T-helper 17 cell (primary cell): ENCODE results near the gene PCDHB10. TPM values are rescaled to one million over a fixed set of nuclear protein-coding genes. Genes with fewer than 3 reads are reported as not detected.
"Not testable (repeated sequence)": the region's sequence is repeated elsewhere in the genome, so short reads cannot be mapped to it uniquely, and the experiment has no call there.

ENCODE experiments used
- ATAC-seq: fragments of 150-1000 bp; cut with Tn5 transposase; 2 replicates; pipeline ENCODE4 v1.10.0; 2021; ENCODE audit warnings: mild to moderate bottlenecking, moderate library complexity
- DNase-seq, 3 donors: peaks; one replicate each; pipeline versions ENCODE4 v3.0.0 to v3.0.0-alpha.2; 2020 to 2021
- H3K9me3 ChIP-seq: one replicate; pipeline ENCODE4 v1.7.0; 2013; ENCODE audit warnings: low read length, mild to moderate bottlenecking; ENCODE audit not compliant: control insufficient read depth, poor library complexity, severe bottlenecking
- H3K27ac Mint-ChIP-seq: one replicate; pipeline ENCODE4 v1.8.0; 2022; ENCODE audit warnings: mild to moderate bottlenecking, moderate library complexity, mixed read lengths
- H3K27me3 Mint-ChIP-seq: one replicate; pipeline ENCODE4 v1.8.0; 2022; ENCODE audit warnings: mixed read lengths
- H3K36me3 Mint-ChIP-seq: one replicate; pipeline ENCODE4 v1.8.0; 2022; ENCODE audit warnings: low read depth, mixed read lengths
- H3K4me1 Mint-ChIP-seq: one replicate; pipeline ENCODE4 v1.8.0; 2022; ENCODE audit warnings: mild to moderate bottlenecking, mixed read lengths
- H3K4me3 Mint-ChIP-seq: one replicate; pipeline ENCODE4 v1.8.0; 2022; ENCODE audit warnings: mild to moderate bottlenecking, moderate library complexity, mixed read lengths
- total RNA-seq, 4 donors: library from RNA in 2 of 4; stranded (reverse) in 2 of 4; gene quantifications; one replicate each; pipeline ENCODE4 v1.2.3 and lab custom pipeline; 2022 to 2026

The PCDHB10 gene
- total RNA-seq, 2 donors from 2014 or later = not detected

DNA sequence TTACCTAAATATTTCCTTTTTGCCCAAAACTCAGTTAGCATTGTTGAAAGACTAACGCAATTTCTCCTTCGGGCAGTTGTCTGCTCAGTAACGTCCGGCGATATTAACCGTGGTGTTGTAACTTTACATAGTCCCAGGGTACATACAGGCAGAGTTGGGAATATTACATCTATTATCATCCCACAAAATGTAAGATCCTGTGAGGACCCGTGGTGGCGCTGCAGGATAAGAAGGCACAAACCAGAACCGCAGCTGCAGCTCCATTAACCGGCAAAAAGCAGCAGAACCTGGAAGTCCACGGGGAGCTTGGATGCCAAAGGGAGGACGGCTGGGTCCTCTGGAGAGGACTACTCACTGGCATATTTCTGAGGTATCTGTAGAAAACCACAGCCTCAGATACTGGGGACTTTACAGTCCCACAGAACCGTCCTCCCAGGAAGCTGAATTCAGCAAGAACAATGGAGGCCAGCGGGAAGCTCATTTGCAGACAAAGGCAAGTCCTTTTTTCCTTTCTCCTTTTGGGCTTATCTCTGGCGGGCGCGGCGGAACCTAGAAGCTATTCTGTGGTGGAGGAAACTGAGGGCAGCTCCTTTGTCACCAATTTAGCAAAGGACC is 14.5 kb upstream of the PCDHB10 start, which contains the start of gene PCDHB8:
Gene PCDHB8, plus strand, starts transcription at position 214 of the 615 bp plus-strand sequence. Its CDS starts 245 bp downstream, at position 459.
- not testable (repeated sequence) for H3K9me3 ChIP-seq, H3K36me3 Mint-ChIP-seq, DNase-seq, ATAC-seq, H3K4me3 Mint-ChIP-seq, H3K27ac Mint-ChIP-seq, H3K4me1 Mint-ChIP-seq
- H3K27me3 Mint-ChIP-seq = peaks cover 35% of the 10 kb centered on the region

DNA sequence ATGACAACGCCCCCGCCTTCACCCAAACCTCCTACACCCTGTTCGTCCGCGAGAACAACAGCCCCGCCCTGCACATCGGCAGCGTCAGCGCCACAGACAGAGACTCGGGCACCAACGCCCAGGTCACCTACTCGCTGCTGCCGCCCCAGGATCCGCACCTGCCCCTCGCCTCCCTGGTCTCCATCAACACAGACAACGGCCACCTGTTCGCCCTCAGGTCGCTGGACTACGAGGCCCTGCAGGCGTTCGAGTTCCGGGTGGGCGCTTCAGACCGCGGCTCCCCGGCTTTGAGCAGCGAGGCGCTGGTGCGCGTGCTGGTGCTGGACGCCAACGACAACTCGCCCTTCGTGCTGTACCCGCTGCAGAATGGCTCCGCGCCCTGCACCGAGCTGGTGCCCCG is 12.8 kb upstream of the PCDHB10 start:
- H3K4me1 Mint-ChIP-seq, H3K36me3 Mint-ChIP-seq, H3K4me3 Mint-ChIP-seq, H3K27ac Mint-ChIP-seq, ATAC-seq, H3K9me3 ChIP-seq, DNase-seq: not testable (repeated sequence)
- H3K27me3 Mint-ChIP-seq = peaks cover 40% of the 10 kb centered on the region

DNA sequence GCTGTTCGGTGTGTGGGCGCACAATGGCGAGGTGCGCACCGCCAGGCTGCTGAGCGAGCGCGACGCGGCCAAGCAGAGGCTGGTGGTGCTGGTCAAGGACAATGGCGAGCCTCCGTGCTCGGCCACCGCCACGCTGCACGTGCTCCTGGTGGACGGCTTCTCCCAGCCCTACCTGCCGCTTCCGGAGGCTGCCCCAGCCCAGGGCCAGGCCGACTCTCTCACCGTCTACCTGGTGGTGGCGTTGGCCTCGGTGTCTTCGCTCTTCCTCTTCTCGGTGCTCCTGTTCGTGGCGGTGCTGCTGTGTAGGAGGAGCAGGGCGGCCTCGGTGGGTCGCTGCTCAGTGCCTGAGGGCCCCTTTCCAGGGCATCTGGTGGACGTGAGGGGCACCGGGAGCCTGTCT is 12.3 kb upstream of the PCDHB10 start:
- not testable (repeated sequence) for H3K9me3 ChIP-seq, H3K4me3 Mint-ChIP-seq, ATAC-seq, H3K27ac Mint-ChIP-seq, DNase-seq, H3K36me3 Mint-ChIP-seq, H3K4me1 Mint-ChIP-seq
- H3K27me3 Mint-ChIP-seq = peaks cover 43% of the 10 kb centered on the region

DNA sequence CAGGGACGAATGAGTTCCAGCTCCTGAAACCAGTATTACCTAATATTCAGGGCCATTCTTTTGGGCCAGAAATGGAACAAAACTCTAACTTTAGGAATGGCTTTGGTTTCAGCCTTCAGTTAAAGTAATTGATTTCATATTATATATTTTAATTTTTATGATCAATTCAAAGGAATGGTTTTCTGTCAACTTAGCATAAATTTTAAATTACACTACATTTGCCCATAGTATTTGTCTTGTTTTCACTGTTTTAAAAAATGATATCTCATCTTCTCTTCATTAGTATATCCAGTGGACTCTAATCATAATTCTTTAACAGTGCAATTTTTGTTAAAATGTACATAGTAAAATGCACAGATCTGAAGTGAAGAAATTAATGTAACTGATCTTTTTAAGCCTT is 11.8 kb upstream of the PCDHB10 start:
- peaks cover 5% of the 10 kb centered on the region for H3K36me3 Mint-ChIP-seq
- H3K9me3 ChIP-seq = no peaks in the 10 kb centered on the region
- no peak overlapping the region for H3K27ac Mint-ChIP-seq
- peaks cover 41% of the 10 kb centered on the region for H3K27me3 Mint-ChIP-seq
- no peak overlapping the region for H3K4me3 Mint-ChIP-seq
- DNase-seq (no peak), ATAC-seq (no peak)
- H3K4me1 Mint-ChIP-seq = peaks cover 3% of the 10 kb centered on the region

GRCh38 chr5:141182248-141182647 is 9.9 kb upstream of the PCDHB10 start, which contains the start of gene PCDHB16:
TSS of gene PCDHB16 (plus strand) at chr5:141182387. CDS start at chr5:141182560, 173 bp downstream.
- Mint-ChIP-seq H3K36me3 (peaks cover 5% of the 10 kb centered on the region), H3K4me3 (no peak within 1 kb of the TSS), H3K27ac (no peak within 1 kb of the TSS), H3K4me1 (peaks cover 7% of the 10 kb centered on the region), H3K27me3 (peaks cover 42% of the 10 kb centered on the region)
- H3K9me3 ChIP-seq = no peaks in the 10 kb centered on the region
- ATAC-seq (no peak), DNase-seq (no peak)

- H3K27me3 Mint-ChIP-seq = peaks cover 55% of the 10 kb centered on the region
- H3K27ac Mint-ChIP-seq, H3K9me3 ChIP-seq, H3K36me3 Mint-ChIP-seq, H3K4me3 Mint-ChIP-seq, DNase-seq, ATAC-seq, H3K4me1 Mint-ChIP-seq: not testable (repeated sequence)
Observed at GRCh38 chr5:141184117-141184855, 7.9 kb upstream of the PCDHB10 start.

DNA sequence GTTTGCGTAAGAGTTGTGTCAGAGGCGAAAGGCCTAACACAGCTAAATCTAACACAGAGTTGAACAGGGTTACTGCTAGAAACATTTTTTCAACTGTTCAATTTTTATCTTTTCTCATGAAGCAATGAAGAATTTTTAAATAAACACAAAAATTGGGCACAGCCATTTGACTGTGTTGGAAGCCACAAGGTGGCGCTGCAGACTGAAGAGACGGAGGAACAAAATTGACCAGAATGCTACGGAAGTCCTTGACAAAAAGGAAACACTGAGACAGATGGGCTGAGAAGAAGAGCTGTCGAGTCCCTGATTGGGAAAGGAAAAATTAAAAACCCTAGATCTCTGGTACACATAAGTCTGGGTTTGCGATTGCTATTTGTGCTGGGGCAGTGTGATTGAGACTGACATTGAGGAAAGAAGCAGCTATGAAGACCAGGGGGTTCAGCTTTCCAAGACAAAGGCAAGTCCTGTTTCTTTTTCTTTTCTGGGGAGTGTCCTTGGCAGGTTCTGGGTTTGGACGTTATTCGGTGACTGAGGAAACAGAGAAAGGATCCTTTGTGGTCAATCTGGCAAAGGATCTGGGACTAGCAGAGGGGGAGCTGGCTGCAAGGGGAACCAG is 5.1 kb upstream of the PCDHB10 start, which contains the start of gene PCDHB9:
Gene PCDHB9, plus strand, starts transcription at position 265 of the 616 bp plus-strand sequence. Its CDS starts 158 bp downstream, at position 423.
- DNase-seq = peak in 1 of 3 donors; percentile 34
- Mint-ChIP-seq H3K27ac (no peak within 1 kb of the TSS), H3K4me3 (peak within 1 kb of the TSS; percentile 22)

DNA sequence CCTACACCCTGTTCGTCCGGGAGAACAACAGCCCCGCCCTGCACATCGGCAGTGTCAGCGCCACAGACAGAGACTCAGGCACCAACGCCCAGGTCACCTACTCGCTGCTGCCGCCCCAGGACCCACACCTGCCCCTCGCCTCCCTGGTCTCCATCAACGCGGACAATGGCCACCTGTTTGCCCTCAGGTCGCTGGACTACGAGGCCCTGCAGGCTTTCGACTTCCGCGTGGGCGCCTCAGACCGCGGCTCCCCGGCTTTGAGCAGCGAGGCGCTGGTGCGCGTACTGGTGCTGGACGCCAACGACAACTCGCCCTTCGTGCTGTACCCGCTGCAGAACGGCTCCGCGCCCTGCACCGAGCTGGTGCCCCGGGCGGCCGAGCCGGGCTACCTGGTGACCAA is 3.5 kb upstream of the PCDHB10 start:
- H3K4me3 Mint-ChIP-seq, DNase-seq, H3K27ac Mint-ChIP-seq, H3K36me3 Mint-ChIP-seq, H3K4me1 Mint-ChIP-seq, ATAC-seq, H3K9me3 ChIP-seq: not testable (repeated sequence)
- peaks cover 39% of the 10 kb centered on the region for H3K27me3 Mint-ChIP-seq

More for the DNA sequence above, 5.1 kb upstream of the PCDHB10 start, which contains the start of gene PCDHB9:
- H3K36me3 Mint-ChIP-seq = peaks cover 5% of the 10 kb centered on the region
- ATAC-seq = peak; percentile 39
- peaks cover 7% of the 10 kb centered on the region for H3K4me1 Mint-ChIP-seq
- H3K9me3 ChIP-seq = no peaks in the 10 kb centered on the region
- H3K27me3 Mint-ChIP-seq = peaks cover 46% of the 10 kb centered on the region

- not testable (repeated sequence) for H3K9me3 ChIP-seq, DNase-seq, H3K4me3 Mint-ChIP-seq, H3K36me3 Mint-ChIP-seq, H3K4me1 Mint-ChIP-seq, ATAC-seq, H3K27ac Mint-ChIP-seq
- peaks cover 38% of the 10 kb centered on the region for H3K27me3 Mint-ChIP-seq
Observed at GRCh38 chr5:141189131-141189530, 3.0 kb upstream of the PCDHB10 start.

DNA sequence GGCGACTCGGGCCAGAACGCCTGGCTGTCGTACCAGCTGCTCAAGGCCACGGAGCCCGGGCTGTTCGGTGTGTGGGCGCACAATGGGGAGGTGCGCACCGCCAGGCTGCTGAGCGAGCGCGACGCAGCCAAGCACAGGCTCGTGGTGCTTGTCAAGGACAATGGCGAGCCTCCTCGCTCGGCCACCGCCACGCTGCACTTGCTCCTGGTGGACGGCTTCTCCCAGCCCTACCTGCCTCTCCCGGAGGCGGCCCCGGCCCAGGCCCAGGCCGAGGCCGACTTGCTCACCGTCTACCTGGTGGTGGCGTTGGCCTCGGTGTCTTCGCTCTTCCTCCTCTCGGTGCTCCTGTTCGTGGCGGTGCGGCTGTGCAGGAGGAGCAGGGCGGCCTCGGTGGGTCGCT is 2.2 kb downstream of the PCDHB10 start:
- not testable (repeated sequence) for H3K27ac Mint-ChIP-seq, H3K9me3 ChIP-seq, H3K4me3 Mint-ChIP-seq, DNase-seq, H3K36me3 Mint-ChIP-seq, H3K4me1 Mint-ChIP-seq, ATAC-seq
- peaks cover 18% of the 10 kb centered on the region for H3K27me3 Mint-ChIP-seq

- H3K9me3 ChIP-seq = no peaks in the 10 kb centered on the region
- Mint-ChIP-seq H3K36me3 (no peaks in the 10 kb centered on the region), H3K4me1 (no peaks in the 10 kb centered on the region), H3K27ac (no peak overlapping the region), H3K27me3 (peaks cover 27% of the 10 kb centered on the region), H3K4me3 (no peak overlapping the region)
- DNase-seq = no peak
- ATAC-seq = no peak
Observed at GRCh38 chr5:141196363-141196762, 4.2 kb downstream of the PCDHB10 start.

DNA sequence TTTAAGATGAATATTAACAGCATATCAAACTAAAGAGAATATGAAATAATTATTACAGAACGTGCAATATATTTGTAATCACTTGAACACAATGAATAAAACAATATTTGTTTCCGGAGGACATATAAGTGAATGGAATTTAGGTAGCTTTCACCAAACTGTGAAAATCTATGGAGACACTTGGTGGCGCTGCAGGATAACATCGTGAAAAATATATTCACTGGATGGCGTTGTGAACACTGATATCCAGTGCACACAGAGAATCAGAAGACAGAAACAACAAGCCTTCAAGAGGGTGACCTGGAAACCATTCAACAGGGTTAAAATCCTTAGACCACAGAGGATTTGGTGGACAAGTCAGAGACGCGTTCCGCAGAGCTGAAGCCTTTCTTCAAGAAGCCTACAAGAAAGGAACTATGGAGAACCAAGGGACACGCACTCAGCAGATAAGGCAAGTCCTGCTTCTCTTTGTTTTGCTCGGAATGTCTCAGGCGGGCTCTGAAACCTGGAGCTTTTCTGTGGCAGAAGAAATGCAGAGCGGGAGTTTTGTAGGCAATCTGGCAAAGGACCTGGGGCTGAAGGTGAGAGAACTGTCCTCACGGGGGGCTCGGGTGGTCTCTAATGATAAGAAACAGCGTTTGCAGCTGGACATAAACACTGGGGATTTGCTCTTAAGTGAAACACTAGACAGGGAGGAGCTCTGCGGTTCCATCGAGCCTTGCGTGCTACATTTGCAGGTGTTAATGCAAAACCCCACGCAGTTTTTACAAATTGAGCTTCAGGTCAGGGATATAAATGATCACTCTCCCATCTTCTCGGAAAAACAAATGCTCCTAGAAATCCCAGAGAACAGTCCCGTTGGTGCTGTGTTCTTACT is 7.4 kb downstream of the PCDHB10 start, which contains the start of gene PCDHB11:
Gene PCDHB11, plus strand, starts transcription at position 269 of the 877 bp plus-strand sequence. Its CDS starts 148 bp downstream, at position 417.
- no peaks in the 10 kb centered on the region for H3K9me3 ChIP-seq
- DNase-seq (no peak), ATAC-seq (no peak)
- no peaks in the 10 kb centered on the region for H3K4me1 Mint-ChIP-seq
- no peak within 1 kb of the TSS for H3K27ac Mint-ChIP-seq
- no peaks in the 10 kb centered on the region for H3K36me3 Mint-ChIP-seq
- peaks cover 19% of the 10 kb centered on the region for H3K27me3 Mint-ChIP-seq
- H3K4me3 Mint-ChIP-seq = no peak within 1 kb of the TSS
